Natural killer cell (primary cell): ENCODE measurements around the gene PIH1D2. TPM values are rescaled to one million over a fixed set of nuclear protein-coding genes. Genes with fewer than 3 reads are reported as not detected.

ENCODE experiments used
- ATAC-seq, 3 donors: fragments of 150-1000 bp in 2 of 3; fragments of 200-7000 bp in 1 of 3; cut with Tn5 transposase; 1 replicate in 1 of 3; 2 replicates in 2 of 3; pipeline ENCODE4 v1.10.0; 2021; ENCODE audit warnings: mild to moderate bottlenecking in 2 of 3, moderate library complexity in 2 of 3
- DNase-seq, 2 donors: peaks; one replicate each; pipeline versions ENCODE4 v3.0.0 to v3.0.0-alpha.2; 2013 to 2021; ENCODE audit warnings: mixed read lengths in 1 of 2
- H3K27ac ChIP-seq: one replicate; pipeline ENCODE4 v1.5.1; 2013; ENCODE audit warnings: mild to moderate bottlenecking, low read length
- H3K27me3 ChIP-seq: one replicate; pipeline ENCODE4 v1.6.1; 2013; ENCODE audit warnings: low read length; ENCODE audit not compliant: control insufficient read depth, insufficient read depth
- H3K36me3 ChIP-seq: one replicate; pipeline ENCODE4 v1.6.1; 2013; ENCODE audit warnings: low read length; ENCODE audit not compliant: control insufficient read depth, insufficient read depth
- H3K4me1 ChIP-seq: one replicate; pipeline ENCODE4 v1.6.1; 2013; ENCODE audit warnings: low read length; ENCODE audit not compliant: control insufficient read depth, insufficient read depth
- H3K4me3 ChIP-seq: one replicate; pipeline ENCODE4 v1.5.1; 2013; ENCODE audit warnings: low read length
- H3K9me3 ChIP-seq: one replicate; pipeline ENCODE4 v1.6.1; 2013; ENCODE audit warnings: low read length; ENCODE audit not compliant: control insufficient read depth, insufficient read depth
- H3K27ac Mint-ChIP-seq, 2 donors: one replicate each; pipeline ENCODE4 v1.8.0; 2022; ENCODE audit warnings: mild to moderate bottlenecking in 2 of 2, mixed read lengths in 2 of 2, moderate library complexity in 1 of 2
- H3K27me3 Mint-ChIP-seq, 2 donors: one replicate each; pipeline ENCODE4 v1.8.0; 2022; ENCODE audit warnings: low read depth in 2 of 2, mixed read lengths in 2 of 2
- H3K36me3 Mint-ChIP-seq: one replicate; pipeline ENCODE4 v1.8.0; 2022; ENCODE audit warnings: mixed read lengths
- H3K4me1 Mint-ChIP-seq, 2 donors: one replicate each; pipeline ENCODE4 v1.8.0; 2022; ENCODE audit warnings: mixed read lengths in 2 of 2
- H3K4me3 Mint-ChIP-seq: one replicate; pipeline ENCODE4 v1.8.0; 2022; ENCODE audit warnings: mild to moderate bottlenecking, moderate library complexity, mixed read lengths
- H3K9me3 Mint-ChIP-seq, 2 donors: one replicate each; pipeline ENCODE4 v1.8.0; 2022; ENCODE audit warnings: mixed read lengths in 2 of 2
- WGBS: methylation state at CpG from one replicate; pipeline ENCODE4 v1.1.7; 2013; ENCODE audit warnings: missing lambda C conversion rate; ENCODE audit not compliant: insufficient coverage; 5-methylcytosine and 5-hydroxymethylcytosine counted together
- intact Hi-C: fragments of 100-400 bp; cut with micrococcal nuclease; formaldehyde crosslinking; loops from one replicate; pipeline ENCODE4 v1.14.2; 2022
- total RNA-seq, 4 donors: library from RNA; stranded (reverse); fragments of 120-200 nt in 1 of 4; gene quantifications; one replicate each; pipeline versions ENCODE4 v1.2.3 to v1.2.4, GENCODE V29; 2013 to 2022
- TF ChIP-seq, protein P1 (sequence below): fragments of 200-600 bp; IDR thresholded peaks from one replicate; pipeline ENCODE4 v1.8.0; 2022; ENCODE audit warnings: antibody characterized with exemption

The PIH1D2 gene
- total RNA-seq, 3 donors from 2014 or later (not counting 1 experiment from before 2014, with no cell fraction given), result not detected

DNA sequence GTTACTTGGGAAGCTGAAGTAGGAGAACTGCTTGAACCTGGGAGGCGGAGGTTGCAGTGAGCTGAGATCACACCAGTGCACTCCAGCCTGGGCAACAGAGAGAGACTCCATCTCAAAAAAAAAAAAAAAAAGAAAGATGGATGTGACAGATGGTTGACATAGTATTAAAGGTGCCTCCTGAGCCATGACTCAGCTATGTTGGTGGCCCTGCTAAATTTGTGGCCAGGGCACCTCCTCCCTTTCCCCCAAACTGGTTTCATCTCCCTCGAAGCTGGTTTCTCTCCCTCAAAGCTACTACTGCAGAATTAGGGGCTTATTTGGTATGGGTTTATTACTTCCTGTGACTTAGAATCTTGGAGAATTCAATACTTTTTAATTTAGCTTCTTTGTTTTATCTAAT, 44.4 kb upstream of the PIH1D2 start:
- TF ChIP-seq, protein P1, sequence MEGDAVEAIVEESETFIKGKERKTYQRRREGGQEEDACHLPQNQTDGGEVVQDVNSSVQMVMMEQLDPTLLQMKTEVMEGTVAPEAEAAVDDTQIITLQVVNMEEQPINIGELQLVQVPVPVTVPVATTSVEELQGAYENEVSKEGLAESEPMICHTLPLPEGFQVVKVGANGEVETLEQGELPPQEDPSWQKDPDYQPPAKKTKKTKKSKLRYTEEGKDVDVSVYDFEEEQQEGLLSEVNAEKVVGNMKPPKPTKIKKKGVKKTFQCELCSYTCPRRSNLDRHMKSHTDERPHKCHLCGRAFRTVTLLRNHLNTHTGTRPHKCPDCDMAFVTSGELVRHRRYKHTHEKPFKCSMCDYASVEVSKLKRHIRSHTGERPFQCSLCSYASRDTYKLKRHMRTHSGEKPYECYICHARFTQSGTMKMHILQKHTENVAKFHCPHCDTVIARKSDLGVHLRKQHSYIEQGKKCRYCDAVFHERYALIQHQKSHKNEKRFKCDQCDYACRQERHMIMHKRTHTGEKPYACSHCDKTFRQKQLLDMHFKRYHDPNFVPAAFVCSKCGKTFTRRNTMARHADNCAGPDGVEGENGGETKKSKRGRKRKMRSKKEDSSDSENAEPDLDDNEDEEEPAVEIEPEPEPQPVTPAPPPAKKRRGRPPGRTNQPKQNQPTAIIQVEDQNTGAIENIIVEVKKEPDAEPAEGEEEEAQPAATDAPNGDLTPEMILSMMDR, result no peak
- H3K4me1 Mint-ChIP-seq, result peaks cover 4 to 5% of the 10 kb centered on the region in 2 donors
- ATAC-seq, result peak in 1 of 3 donors; percentile 34
- no peaks in the 10 kb centered on the region for H3K36me3 ChIP-seq
- H3K36me3 Mint-ChIP-seq, result no peaks in the 10 kb centered on the region
- DNase-seq, result no peak
- no peak overlapping the region for H3K27ac Mint-ChIP-seq
- no peak overlapping the region for H3K27ac ChIP-seq
- no peaks in the 10 kb centered on the region for H3K9me3 Mint-ChIP-seq
- H3K4me3 ChIP-seq, result no peak overlapping the region
- H3K9me3 ChIP-seq, result no peaks in the 10 kb centered on the region
- intact Hi-C loops, result no loop called here
- WGBS, result 100% methylated on average over 1 of the region's 2 CpGs
- H3K27me3 Mint-ChIP-seq, result no peaks in the 10 kb centered on the region
- H3K4me3 Mint-ChIP-seq, result no peak overlapping the region
- no peaks in the 10 kb centered on the region for H3K4me1 ChIP-seq
- no peaks in the 10 kb centered on the region for H3K27me3 ChIP-seq

- H3K36me3 Mint-ChIP-seq, result no peaks in the 10 kb centered on the region
- Histone ChIP-seq H3K27ac (no peak overlapping the region), H3K36me3 (no peaks in the 10 kb centered on the region), H3K27me3 (no peaks in the 10 kb centered on the region), H3K4me1 (no peaks in the 10 kb centered on the region), H3K4me3 (no peak overlapping the region), H3K9me3 (no peaks in the 10 kb centered on the region)
- intact Hi-C loops, result no loop called here
- H3K27me3 Mint-ChIP-seq, result no peaks in the 10 kb centered on the region
- 70% methylated on average over 5 of the region's 5 CpGs for WGBS
- DNase-seq (no peak), ATAC-seq (no peak)
- H3K27ac Mint-ChIP-seq, result no peak overlapping the region
- H3K9me3 Mint-ChIP-seq, result no peaks in the 10 kb centered on the region
- no peak overlapping the region for H3K4me3 Mint-ChIP-seq
- TF ChIP-seq, protein P1, result no peak
- peaks cover 4 to 5% of the 10 kb centered on the region in 2 donors for H3K4me1 Mint-ChIP-seq
These were observed 41.6 kb upstream of the PIH1D2 start for GRCh38 chr11:112115386-112115785.

GRCh38 chr11:112114460-112114859, 40.6 kb upstream of the PIH1D2 start:
- H3K9me3 Mint-ChIP-seq, result no peaks in the 10 kb centered on the region
- no peak overlapping the region for H3K27ac Mint-ChIP-seq
- H3K27me3 Mint-ChIP-seq, result no peaks in the 10 kb centered on the region
- TF ChIP-seq, protein P1, result no peak
- H3K36me3 Mint-ChIP-seq, result no peaks in the 10 kb centered on the region
- peaks cover 4 to 5% of the 10 kb centered on the region in 2 donors for H3K4me1 Mint-ChIP-seq
- intact Hi-C loops, result no loop called here
- Histone ChIP-seq H3K4me1 (no peaks in the 10 kb centered on the region), H3K36me3 (no peaks in the 10 kb centered on the region), H3K9me3 (no peaks in the 10 kb centered on the region), H3K27ac (no peak overlapping the region), H3K27me3 (no peaks in the 10 kb centered on the region), H3K4me3 (no peak overlapping the region)
- DNase-seq (no peak), ATAC-seq (no peak)
- H3K4me3 Mint-ChIP-seq, result no peak overlapping the region
- WGBS, result 95% methylated on average over 1 of the region's 2 CpGs
